ENCODE measurements around the gene EDN1.
"Not testable (repeated sequence)": the region's sequence is repeated elsewhere in the genome, so short reads cannot be mapped to it uniquely, and the experiment has no call there.

EDN1 gene

DNA sequence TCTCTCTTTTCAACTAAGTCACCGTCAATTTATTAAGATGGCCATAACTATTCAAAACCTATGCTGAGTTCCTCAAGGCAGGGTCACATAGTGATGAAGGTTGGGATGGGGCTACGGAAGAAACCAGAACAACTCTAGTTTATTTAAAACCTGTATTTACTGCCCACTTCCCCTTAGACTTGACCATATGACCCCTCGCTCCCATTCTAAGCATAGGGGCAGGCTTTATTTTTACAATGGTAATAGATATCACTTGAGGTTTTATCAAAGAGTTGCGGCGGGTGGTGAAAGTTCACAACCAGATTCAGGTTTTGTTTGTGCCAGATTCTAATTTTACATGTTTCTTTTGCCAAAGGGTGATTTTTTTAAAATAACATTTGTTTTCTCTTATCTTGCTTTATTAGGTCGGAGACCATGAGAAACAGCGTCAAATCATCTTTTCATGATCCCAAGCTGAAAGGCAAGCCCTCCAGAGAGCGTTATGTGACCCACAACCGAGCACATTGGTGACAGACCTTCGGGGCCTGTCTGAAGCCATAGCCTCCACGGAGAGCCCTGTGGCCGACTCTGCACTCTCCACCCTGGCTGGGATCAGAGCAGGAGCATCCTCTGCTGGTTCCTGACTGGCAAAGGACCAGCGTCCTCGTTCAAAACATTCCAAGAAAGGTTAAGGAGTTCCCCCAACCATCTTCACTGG is 5.5 kb downstream of the EDN1 start:
- no peak for DNase-seq

DNA sequence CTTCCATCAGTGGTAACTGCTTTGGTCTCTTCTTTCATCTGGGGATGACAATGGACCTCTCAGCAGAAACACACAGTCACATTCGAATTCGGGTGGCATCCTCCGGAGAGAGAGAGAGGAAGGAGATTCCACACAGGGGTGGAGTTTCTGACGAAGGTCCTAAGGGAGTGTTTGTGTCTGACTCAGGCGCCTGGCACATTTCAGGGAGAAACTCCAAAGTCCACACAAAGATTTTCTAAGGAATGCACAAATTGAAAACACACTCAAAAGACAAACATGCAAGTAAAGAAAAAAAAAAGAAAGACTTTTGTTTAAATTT is 6.1 kb downstream of the EDN1 start:
- DNase-seq = no peak

- no peak for DNase-seq
These were observed 6.4 kb downstream of the EDN1 start for GRCh38 chr6:12296604-12297003.

DNA sequence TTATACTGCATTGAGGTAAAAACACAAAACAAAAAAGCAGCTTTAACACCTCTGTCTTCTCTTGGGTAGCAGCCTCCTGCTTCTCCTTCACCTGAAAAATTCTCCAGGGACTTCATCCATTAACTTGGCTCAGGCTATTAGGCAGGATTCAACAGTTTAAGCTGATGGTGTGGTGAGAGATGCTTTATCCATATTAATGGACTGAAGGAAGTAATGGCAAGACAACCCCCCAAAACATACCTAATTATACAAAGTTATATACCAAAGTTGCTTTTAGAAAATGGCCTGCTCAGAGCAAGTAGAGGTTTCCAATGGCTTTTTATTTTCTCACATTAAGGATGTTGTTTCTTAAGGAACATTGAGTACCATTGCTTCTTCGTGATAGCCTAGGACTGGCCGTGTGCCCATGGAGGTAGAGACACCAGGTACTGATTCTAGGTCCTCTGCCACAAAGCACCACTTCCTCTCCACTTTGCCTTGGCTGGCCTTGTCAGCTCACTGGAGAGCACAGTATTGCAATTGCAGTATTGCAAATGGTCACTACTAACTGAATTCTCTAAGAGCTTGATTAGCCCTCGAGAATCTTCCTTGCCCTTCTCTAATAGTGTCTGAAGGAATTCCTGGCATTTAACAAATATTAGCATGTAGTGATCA is 7.3 kb downstream of the EDN1 start:
- no peak for DNase-seq

GRCh38 chr6:12298017-12298978 is 8.1 kb downstream of the EDN1 start:
- no peak for DNase-seq

DNA sequence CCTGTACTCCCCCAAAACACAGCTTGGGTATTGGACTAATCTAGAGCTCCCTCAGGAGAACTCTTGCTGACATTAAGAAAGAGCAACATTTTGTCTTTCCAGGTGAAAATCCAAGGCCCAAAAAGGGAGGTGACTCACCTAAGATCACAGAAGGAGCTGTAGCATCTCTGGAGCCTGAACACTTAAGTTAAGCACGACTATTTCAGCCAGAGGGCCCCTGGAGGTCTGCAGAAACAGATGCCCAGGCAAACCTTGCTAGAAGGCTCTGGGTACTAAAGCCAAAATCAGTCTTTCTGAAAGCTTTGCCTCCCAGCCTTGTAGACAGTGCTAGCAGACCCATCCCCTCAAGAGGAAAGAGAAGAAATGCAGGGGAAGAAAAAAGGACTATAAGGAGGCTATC is 8.8 kb downstream of the EDN1 start:
- no peak for DNase-seq

DNA sequence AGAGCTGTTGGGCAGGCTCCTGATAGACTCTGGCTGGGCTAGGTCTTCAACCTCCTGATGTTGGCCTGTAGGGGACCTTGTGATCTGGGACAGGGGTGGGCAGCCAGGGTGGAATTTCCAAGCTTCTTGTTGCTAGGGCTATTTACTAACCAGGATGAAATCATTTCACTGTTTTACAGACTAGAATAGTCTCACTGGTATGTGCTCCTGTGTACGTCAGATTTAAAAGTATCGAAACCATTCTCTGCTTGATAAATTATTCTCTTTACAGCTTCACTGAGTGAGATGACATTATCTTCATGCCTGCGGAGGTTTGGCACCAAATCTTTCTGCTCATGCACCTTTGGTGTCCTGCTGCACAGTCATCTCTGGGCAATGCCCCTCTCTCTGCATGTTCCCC is 10.9 kb downstream of the EDN1 start:
- DNase-seq = no peak

GRCh38 chr6:12304487-12304886 is 14.3 kb downstream of the EDN1 start:
- no peak for DNase-seq

- no peak for DNase-seq
These were observed 18.9 kb downstream of the EDN1 start for GRCh38 chr6:12309070-12309469.

DNA sequence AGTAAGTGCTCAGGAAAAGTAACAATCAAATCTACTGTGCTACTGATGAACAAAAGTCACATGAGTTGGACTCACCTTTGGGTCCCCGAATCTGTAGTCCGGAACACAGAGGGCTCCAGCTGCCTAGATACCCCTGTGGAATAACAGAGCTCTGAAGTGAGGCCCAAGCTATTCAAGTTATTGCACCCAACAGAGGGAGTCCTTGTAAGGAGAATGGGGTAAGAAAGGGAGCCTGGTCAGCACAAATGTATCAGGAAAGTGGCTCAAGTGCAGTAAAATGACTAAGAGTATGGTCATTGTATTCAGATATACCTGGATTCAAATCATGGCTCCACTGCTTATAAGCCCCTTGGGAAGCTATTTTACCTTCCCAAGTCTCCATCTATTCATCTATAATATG is 20.9 kb downstream of the EDN1 start:
- no peak for DNase-seq

- no peak for DNase-seq
These were observed 22.6 kb downstream of the EDN1 start for GRCh38 chr6:12312736-12313135.

GRCh38 chr6:12313306-12313991 is 23.3 kb downstream of the EDN1 start:
- DNase-seq = no peak

GRCh38 chr6:12313992-12314589 is 23.9 kb downstream of the EDN1 start:
- no peak for DNase-seq

DNA sequence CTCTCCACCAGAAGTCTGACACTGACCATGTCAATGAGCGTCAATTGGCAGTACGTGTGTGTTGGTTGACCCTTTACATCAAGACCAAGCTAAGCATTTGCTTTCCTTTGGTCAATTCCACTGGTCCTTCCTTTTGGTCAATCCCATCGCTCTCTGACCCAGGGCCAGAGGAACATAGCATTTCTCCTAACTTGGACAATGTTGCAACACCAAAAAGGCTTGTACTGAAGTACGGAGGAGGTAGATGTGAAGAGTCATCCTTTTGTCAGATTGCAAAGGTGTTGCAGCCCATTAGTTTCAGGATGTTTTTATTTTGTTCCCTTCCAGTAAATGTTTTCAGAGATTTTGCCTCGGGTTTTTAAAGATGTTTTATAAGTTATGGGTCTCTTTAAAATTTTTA is 24.6 kb downstream of the EDN1 start:
- DNase-seq = no peak

DNA sequence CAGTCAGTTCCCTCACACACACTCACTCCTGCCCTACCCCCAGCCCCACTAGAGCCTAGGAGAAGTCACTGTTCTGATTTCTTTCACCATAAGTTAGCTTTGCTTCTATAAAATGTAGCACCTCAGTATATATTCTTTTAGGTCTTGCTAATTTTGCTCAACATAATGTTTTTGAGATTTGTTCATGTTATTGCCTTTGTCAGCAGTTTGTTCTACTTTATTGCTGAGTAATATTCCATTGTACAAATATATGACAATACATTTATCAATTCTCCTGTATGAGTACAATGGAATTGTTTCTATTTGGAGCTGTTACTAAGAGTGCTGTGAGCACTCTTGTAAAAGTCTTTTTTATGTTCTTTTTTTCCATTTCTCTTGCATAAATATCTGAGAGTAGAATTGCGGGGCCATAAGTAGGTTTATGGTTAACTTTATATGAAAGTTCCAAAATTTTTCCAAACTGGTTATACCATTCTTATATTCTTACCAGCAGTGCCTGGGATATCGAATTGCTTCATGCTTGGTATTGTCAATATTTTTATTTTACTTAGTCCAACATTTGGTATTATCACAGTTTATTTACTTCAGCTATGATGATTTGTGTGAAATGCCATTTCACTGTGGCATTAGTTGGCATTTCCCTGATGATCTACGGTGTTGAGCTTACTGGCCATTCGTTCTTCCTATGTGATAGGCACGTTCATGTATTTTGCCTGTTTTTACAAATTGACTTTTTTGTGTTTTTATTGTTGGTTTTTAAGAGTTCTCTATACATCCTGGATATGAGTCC is 25.3 kb downstream of the EDN1 start:
- no peak for DNase-seq

- DNase-seq = no peak
These were observed 28.6 kb downstream of the EDN1 start for GRCh38 chr6:12318749-12319148.

- not testable (repeated sequence) for DNase-seq
These were observed 29.9 kb downstream of the EDN1 start for GRCh38 chr6:12320074-12320473.

- no peak for DNase-seq
These were observed 33.9 kb downstream of the EDN1 start for GRCh38 chr6:12324099-12324498.

- DNase-seq = no peak
These were observed 34.6 kb downstream of the EDN1 start for GRCh38 chr6:12324748-12325147.

- DNase-seq = no peak
These were observed 35.7 kb downstream of the EDN1 start for GRCh38 chr6:12325872-12326271.

GRCh38 chr6:12327391-12327790 is 37.2 kb downstream of the EDN1 start:
- DNase-seq = no peak

DNA sequence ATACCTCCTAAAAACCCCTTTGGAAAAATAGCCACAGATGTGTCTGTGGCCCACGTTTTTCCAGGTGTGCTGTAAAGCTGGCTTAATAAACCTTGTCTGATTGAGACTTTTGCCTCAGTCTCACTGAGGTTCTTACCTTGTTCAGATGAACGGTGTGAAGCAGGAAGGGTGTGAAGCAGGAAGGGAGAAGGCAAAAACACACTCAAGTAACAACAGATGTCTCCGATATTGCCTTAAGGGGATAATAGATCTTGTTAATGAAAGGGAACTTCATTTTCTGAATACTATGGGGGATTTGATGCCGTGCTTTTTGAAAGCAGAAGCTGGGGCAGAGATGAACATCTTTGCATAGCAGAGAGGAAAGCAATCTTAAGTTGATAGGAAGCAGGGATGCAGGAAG is 37.8 kb downstream of the EDN1 start:
- no peak for DNase-seq
